Endometrium (tissue), 2 donors: ENCODE data around the gene PSTPIP1.

Experiments used
- FAIRE-seq: peaks from 2 replicates; lab custom pipeline; 2012; peaks lifted over from hg19 to GRCh38; lab: Jason Lieb, UNC
- donor health status: control.
- donor health status: control.

The PSTPIP1 gene

DNA sequence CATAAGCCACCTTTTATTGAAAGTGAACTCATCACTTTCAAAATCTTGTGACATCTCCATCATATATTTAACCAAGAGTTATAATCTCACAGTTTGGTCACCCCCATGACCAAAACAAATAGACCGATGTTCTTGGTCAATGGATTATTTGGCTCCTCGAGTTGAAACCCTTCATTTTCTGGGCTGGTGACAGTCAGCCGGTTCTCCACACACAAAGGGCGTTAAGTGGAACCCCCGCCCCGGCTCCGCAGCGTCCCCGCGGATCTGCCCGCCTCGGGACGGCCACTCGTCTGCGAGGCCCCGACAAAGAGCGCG is 75.2 kb downstream of the PSTPIP1 start:
- no peak for FAIRE-seq

DNA sequence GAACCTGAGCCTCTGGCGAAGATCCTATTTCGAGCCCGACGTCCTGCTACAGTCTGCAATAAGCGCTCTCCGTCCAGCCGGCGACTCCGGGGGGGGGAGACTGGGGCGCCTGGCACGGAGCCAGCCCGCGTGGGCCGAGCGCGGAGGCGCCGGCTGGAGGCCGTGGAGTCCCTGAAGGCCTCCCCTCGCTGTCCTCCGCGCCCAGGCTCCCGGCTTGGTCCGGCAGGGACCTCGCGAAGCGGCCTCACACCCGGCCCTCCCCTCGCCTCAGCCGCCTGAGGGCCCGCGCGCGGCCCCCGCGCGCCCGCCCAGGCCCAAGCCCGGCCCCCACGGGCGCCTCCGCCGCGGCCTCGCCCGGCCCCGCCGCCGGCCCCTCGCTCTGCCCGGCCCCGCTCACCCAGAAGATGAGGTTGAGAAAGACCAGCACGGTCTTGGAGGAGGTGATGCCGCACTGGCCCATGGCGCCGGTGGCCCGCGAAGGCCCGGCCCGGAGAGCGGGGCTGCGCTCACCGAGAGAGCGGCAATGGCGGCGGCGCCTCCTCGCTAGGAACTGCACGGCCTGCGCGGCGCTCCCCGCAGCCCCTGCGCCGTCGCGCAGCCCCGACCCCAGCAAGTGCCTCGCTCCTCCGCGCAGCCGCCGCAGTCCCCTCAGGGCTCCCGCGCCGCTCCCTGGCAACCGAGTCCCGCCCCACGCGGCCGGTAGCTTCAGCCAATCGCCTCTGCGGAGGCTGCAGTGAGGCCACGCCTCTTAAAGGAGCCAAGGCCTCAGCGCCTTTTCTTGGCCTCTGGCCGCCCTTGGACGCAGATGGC is 75.8 kb downstream of the PSTPIP1 start, which contains the start of gene TSPAN3:
TSPAN3 (minus strand) TSS at position 615 of the 810 bp plus-strand sequence; CDS start at position 460, 155 bp downstream.
- no peak for FAIRE-seq

DNA sequence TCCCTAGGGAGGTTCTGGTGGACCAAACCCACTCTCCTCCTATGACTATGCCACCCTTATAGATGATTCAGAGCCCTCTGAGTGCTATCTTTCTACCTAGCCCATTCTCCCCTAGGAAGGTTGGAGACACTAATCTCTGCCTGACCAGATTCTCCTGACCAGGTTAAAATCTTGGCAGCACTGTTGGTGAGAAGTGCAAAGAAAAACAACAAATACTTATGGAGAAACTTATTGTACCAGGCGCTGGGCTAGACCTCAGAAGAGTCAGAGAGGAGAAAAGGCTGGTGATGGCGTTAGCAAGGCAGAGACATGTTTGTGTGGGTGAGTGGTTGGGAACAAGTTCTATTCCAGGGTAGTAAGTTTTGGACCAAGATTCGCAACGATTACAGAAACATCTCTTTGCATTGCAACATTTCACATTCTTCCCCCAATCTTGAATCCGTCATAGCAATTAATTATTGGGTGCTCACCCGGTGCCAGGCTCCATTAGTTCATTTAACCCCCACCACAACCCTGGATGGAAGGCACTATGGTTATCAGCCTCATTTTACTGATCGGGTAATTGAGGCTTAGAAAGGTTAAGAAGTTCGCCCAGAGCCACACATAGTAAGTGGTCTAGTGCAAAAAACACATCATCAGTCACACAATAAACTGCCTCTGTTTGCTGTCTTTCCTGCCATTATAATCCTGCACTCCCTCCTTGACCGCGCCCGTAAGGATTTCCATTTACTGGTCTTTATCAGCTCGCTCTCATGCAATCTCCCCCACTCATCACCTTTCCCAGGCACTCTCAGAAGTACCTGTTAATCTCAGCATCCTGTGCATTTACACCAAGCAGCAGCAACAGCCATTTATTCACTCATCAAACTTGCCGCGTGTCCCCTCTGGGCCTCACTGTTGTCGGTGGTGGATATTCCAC is 76.6 kb downstream of the PSTPIP1 start:
- no peak for FAIRE-seq

DNA sequence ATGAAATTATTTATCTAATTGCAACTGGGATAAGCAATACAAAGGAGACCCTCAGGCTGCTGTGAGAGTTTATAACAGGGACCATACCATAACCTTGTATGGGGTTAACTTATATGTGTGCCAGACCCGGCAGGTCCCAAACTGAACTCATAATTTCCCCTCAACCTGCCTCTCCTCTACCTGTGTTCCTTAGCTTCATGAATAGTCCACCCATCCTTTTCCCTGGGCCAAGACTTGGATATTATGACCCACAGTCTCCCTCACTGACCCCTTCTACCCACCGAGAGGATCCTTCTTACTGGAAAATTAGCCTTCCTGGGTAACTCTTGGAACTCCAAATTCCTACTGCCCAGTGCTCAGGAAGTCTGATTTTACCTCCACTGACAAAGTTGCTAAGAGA is 79.4 kb downstream of the PSTPIP1 start:
- FAIRE-seq = no peak

DNA sequence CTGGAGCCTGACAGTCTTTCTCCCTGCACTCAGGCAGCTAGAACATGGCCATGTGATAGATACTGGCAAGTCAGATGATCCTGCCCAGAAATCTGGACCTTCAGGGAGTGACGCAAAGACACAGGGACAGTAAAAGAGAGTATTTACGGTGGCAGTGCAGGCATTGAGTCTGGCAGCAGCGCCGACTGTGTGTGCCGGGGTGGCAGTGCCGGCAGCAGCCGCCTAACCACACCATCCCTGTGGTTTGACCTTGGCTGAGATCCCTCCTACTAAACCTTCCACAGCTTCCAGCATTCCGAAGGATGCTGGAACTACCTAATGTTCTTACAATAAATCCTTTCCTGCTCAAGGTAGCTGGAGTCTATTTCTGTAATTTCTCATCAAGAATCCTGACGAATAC is 80.6 kb downstream of the PSTPIP1 start:
- FAIRE-seq = no peak

DNA sequence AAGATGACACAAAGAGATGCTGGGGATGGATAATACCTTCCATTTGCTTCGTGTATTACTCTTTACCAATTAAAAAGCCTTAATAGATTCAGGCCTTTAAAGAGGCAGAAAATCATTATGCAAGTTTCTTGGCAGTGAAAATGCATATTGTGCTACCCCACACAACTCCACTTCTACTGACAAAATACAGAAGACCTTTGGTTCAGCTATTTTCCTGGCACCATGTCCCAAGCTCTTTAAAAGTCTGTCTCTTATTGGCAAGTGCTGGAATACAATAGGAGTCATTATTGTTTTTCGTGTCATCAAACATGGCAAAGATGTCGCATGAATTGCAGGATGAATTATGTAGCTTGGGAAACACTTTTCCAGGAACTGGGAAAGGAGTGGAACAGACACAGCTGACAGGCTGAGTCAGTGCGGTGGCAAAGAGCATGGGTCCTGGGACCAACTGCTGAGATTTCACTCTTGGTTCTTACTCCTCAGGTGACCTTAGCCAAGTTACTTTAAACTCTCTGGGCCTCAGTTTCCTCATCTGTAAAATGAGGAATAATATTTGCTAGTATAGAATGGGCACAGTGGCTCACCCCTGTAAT is 81.5 kb downstream of the PSTPIP1 start:
- no peak for FAIRE-seq

DNA sequence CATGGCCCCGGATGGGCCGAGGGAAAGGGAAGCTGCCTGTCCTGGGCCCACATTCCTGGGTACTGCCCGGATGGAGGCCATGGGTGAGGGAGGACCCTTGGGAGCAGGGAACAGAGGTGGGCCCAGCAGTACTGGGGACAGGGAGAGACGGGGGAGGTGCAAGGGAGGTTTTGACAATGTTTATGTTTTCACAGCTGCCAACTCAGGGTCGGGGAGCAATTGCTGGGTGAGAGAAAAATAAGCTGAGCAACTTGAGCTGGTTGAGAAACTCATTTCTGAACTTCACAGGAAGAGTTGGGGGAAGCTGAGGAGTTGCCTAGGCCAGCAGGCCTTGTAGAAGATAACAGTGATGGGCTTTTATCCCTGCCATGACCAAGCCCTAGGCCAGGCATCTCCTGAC is 87.0 kb downstream of the PSTPIP1 start:
- no peak for FAIRE-seq

DNA sequence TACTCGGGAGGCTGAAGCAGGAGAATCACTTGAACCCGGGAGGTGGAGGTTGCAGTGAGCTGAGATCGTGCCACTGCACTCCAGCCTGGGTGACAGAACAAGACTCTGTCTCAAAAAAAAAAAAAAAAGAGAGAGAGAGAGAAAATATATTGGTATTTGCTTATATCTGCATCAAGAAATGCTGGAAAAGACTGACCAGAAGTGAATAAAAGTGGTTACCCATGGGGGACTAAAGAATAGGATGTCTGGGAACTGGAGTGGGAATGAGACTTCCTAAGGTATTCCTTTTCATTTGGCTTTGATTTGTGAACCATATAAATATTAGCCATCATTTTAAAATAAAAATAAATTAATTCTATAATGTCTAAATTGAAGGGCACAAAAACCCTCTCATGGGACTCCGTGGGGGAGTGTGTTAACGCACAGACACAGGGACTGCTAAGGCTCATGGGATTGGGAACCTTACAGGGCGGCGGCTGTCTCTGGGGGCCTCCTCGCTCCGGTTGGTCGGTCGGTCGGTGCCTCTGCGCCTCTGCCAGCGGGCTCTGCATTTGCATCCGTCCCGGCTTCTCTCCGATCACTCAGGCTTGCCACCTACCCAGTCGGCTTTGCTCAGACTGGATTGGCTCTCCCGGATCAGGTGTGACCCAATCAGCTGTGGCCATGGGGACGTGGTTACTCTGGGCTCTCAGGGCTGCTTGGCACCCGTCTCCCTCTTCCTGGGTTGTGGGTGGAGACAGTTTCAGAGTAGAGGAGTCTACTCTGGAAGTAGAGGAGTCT is 88.6 kb downstream of the PSTPIP1 start:
- FAIRE-seq = no peak

DNA sequence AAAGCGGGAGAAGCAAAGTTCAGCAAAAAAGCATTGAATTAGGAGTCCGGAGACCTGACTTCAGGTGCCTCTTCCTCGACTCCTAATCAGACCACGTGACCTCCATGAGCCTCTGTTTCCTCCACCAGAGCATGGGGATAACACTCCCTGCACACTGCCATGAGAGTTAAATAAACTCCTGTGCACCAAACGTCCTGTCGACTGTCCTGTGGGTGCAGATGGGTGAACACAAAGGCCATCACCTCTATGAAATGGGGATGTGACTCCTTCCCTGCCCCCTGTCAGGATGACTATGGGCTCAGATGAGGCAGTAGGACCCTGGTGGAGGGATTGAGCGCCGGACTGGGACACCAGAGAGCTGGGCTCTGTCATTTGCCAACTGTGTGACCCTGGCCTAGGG is 89.5 kb downstream of the PSTPIP1 start:
- FAIRE-seq = no peak

DNA sequence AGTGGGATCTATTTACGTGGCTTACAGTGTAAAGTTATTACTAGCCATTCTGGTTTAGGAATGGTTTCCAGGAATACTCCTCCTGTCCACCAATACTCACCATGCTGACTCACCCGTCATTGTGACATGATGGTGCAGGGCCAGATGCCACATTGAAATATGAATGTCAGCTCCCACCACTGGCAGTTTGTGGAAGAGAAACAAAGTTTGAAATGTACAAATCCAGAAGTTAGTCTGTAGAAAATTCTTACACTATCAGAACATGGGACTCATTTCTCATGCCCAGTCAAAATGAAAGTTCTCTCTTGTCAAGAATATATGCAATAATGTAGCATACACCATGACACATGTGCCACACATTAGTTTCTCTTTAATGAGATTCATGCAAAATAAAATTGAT is 90.4 kb downstream of the PSTPIP1 start:
- FAIRE-seq = no peak
